Neural cell (in vitro differentiated cells): ENCODE results near the gene KIR2DL3.
"Not testable (repeated sequence)": the region's sequence is repeated elsewhere in the genome, so short reads cannot be mapped to it uniquely, and the experiment has no call there.

Experiments used
- CTCF ChIP-seq: fragments of 450-650 bp; IDR thresholded peaks from 2 replicates; pipeline ENCODE4 v1.5.1; 2014; ENCODE audit warnings: antibody characterized with exemption, mild to moderate bottlenecking, moderate library complexity; ENCODE audit not compliant: poor library complexity, severe bottlenecking
- EP300 ChIP-seq: fragments of 450-650 bp; conservative IDR thresholded peaks from 2 replicates; pipeline ENCODE4 v1.6.1; 2014; ENCODE audit warnings: antibody characterized with exemption, mild to moderate bottlenecking, moderate library complexity; ENCODE audit not compliant: poor library complexity, severe bottlenecking
- EZH2 ChIP-seq: fragments of 200-600, 300-800 bp; shearing (Covaris generic), sonication (generic); IDR thresholded peaks from 2 replicates; pipeline ENCODE4 v1.6.1; 2014; ENCODE audit warnings: antibody characterized with exemption, low read length, borderline replicate concordance, mild to moderate bottlenecking; ENCODE audit not compliant: insufficient read depth, poor library complexity, severe bottlenecking
- POLR2AphosphoS5 ChIP-seq: IDR thresholded peaks from 2 replicates; pipeline ENCODE4 v1.6.1; 2012
- RAD21 ChIP-seq: fragments of 450-650 bp; conservative IDR thresholded peaks from 2 replicates; pipeline ENCODE4 v1.6.1; 2014; ENCODE audit warnings: antibody characterized with exemption, mild to moderate bottlenecking, moderate library complexity
- REST ChIP-seq: IDR thresholded peaks from 2 replicates; pipeline ENCODE4 v1.6.1; 2012; ENCODE audit warnings: borderline replicate concordance
- SMC3 ChIP-seq: fragments of 450-650 bp; conservative IDR thresholded peaks from 2 replicates; pipeline ENCODE4 v1.6.1; 2014; ENCODE audit warnings: antibody characterized with exemption, mild to moderate bottlenecking, moderate library complexity; ENCODE audit not compliant: poor library complexity
- TAF1 ChIP-seq: IDR thresholded peaks from 2 replicates; pipeline ENCODE4 v1.6.1; 2012; ENCODE audit warnings: low read depth

DNA sequence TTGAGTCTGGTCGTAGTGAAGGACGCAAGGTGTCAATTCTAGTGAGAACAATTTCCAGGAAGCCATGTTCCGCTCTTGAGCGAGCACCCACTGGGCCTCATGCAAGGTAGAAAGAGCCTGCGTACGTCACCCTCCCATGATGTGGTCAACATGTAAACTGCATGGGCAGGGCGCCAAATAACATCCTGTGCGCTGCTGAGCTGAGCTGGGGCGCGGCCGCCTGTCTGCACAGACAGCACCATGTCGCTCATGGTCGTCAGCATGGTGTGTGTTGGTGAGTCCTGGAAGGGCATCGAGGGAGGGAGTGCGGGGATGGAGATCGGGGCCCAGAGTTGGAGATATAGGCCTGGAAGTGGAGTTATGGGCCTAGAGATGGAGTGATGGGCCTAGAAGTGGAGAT, at the start of gene KIR2DL3:
- TF ChIP-seq CTCF, TAF1, REST, EP300, POLR2AphosphoS5, SMC3, RAD21, EZH2: not testable (repeated sequence)
